Choroid plexus epithelial cell (primary cell): ENCODE measurements around the gene RTN3.
A peak's percentile ranks its signal among the peaks of the same experiment; 100 is the strongest.

ENCODE experiments used
- DNase-seq: peaks from one replicate; pipeline ENCODE4 v3.0.0-alpha.2; 2010; ENCODE audit warnings: low read depth
- H3K4me3 ChIP-seq: 2 replicates; pipeline ENCODE4 v1.5.1; 2011; ENCODE audit warnings: low read depth, mild to moderate bottlenecking, control low read depth, low read length, moderate library complexity
- TF ChIP-seq, protein P1 (sequence below): conservative IDR thresholded peaks from 2 replicates; pipeline ENCODE4 v1.5.1; 2011; ENCODE audit warnings: low read depth, mild to moderate bottlenecking, control low read depth, inconsistent platforms, low read length, moderate library complexity

The RTN3 gene

DNA sequence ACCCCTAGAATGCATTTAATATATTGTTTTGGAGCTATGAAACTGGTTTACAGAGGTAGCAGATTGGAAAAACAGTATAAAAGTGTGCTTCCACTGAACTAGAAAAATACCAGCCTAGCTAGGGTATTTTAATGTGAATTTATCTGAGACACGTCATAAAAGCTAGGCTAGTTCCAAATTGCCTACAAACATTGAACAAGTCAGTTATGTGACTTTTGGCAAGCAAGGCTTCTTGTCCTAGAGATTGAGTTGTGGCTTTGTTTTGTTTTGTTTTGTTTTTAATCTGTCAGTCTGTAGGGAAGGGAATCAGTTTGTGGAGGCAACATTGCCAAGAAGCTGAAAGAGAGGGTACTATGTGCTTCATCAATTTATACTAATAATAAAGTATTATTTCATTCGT is 24.2 kb downstream of the RTN3 start:
- TF ChIP-seq, protein P1, sequence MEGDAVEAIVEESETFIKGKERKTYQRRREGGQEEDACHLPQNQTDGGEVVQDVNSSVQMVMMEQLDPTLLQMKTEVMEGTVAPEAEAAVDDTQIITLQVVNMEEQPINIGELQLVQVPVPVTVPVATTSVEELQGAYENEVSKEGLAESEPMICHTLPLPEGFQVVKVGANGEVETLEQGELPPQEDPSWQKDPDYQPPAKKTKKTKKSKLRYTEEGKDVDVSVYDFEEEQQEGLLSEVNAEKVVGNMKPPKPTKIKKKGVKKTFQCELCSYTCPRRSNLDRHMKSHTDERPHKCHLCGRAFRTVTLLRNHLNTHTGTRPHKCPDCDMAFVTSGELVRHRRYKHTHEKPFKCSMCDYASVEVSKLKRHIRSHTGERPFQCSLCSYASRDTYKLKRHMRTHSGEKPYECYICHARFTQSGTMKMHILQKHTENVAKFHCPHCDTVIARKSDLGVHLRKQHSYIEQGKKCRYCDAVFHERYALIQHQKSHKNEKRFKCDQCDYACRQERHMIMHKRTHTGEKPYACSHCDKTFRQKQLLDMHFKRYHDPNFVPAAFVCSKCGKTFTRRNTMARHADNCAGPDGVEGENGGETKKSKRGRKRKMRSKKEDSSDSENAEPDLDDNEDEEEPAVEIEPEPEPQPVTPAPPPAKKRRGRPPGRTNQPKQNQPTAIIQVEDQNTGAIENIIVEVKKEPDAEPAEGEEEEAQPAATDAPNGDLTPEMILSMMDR = no peak
- no peak overlapping the region for H3K4me3 ChIP-seq
- no peak for DNase-seq

DNA sequence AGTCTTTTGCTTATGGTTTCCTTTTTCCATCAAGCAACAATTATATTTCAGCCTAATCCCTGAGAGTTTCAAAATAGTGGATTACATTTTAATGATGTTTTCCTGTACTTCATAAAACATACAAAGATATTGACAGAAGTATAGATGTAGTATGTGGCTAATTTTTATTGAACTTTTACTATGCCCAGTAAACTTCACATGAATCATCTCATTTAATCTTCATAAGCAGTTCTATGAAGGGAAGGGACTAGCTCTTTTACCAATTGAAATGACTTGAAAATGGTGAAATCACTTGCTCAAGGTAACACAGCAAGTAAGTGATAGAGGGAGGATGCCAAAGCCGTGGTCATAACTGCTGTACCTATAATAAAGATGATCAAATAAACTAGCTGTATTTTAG is 27.5 kb downstream of the RTN3 start:
- DNase-seq = no peak
- H3K4me3 ChIP-seq = no peak overlapping the region
- TF ChIP-seq, protein P1 = no peak

GRCh38 chr11:63709336-63709884 is 28.1 kb downstream of the RTN3 start:
- no peak overlapping the region for H3K4me3 ChIP-seq
- no peak for DNase-seq
- TF ChIP-seq, protein P1 = no peak

DNA sequence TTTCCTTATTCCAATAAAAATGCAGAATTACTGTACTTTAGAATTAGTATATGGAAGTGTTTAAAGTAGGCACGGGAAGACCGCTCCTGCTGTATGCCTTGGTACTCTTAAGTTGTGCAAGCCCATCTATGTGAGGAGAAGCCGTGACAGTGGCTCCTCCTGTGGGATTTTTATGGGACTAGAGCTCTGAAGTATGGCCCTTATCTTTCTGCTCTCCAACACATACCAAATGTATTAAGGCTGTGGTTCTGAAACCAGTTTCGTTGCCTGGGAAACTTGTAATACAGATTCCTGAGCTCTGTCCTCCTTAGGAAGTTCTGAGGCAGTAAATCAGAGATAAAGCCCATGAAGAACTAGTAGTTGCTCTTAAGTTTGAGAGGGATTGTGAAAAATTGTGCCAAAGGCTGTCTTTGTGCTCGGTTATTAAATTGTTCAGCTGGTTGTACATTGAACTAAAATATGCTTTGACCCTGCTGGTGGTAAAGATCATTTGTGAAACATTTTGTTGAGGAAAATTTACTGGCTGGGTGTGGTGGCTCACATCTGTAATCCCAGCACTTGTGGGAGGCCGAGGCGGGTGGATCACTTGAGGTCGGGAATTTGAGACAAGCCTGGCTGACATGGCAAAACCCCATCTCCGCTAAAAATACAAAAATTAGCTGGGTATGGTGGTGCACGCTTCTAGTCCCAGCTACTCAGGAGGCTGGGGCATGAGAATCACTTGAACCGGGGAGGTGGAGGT is 29.3 kb downstream of the RTN3 start:
- H3K4me3 ChIP-seq = no peak overlapping the region
- TF ChIP-seq, protein P1 = peak; percentile 52
- DNase-seq = peak; percentile 88

DNA sequence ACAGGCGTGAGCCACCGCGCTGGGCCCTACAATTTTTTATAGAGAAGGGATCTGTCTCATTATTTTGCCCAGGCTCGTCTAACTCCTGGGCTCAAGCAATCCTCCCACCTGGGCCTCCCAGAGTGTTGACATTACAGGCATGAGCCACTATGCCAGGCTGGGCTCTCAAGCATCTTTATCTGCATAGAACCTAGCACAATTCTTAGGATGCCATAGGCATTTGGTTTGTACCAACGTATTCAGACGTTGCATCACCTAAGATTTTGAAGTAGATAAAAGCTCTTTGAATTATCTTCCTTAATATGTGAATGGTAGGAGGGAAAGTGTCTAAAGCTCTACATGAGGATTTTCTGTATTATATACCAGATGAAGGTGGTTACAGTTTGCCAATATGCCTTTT is 30.5 kb downstream of the RTN3 start:
- no peak overlapping the region for H3K4me3 ChIP-seq
- TF ChIP-seq, protein P1 = no peak
- DNase-seq = no peak

- TF ChIP-seq, protein P1 = no peak
- DNase-seq = no peak
- H3K4me3 ChIP-seq = no peak overlapping the region
Observed at GRCh38 chr11:63713766-63714165, 32.5 kb downstream of the RTN3 start.

DNA sequence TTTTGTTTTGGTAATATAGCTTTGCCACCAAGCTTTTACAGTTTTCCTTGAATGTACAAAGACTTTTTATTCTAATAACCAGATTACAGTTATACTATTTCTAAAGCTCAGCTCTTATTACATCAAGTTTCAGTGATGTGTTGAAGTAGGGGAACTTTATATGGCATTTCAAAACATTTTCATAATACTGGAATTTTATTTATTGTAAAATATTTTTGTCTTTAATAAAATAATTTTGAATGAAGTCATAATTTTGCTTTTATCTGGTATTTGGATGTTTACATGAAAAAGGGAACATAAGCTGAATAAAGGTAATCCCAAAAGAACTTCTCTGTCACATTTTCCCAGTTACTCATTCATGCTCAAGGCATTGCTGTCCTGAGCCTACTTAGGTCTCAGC is 34.7 kb downstream of the RTN3 start:
- H3K4me3 ChIP-seq = no peak overlapping the region
- TF ChIP-seq, protein P1 = no peak
- no peak for DNase-seq
